Activated CD4-positive, alpha-beta T cell treated with anti-CD3 and anti-CD28 coated beads for 24 hours (primary cell): Measurements from ENCODE around the gene PFDN4.

Experiments used
- DNase-seq, 2 donors: peaks; one replicate each; pipeline ENCODE4 v3.0.0-alpha.2; 2020; ENCODE audit warnings: low read depth in 2 of 2

Gene PFDN4

DNA sequence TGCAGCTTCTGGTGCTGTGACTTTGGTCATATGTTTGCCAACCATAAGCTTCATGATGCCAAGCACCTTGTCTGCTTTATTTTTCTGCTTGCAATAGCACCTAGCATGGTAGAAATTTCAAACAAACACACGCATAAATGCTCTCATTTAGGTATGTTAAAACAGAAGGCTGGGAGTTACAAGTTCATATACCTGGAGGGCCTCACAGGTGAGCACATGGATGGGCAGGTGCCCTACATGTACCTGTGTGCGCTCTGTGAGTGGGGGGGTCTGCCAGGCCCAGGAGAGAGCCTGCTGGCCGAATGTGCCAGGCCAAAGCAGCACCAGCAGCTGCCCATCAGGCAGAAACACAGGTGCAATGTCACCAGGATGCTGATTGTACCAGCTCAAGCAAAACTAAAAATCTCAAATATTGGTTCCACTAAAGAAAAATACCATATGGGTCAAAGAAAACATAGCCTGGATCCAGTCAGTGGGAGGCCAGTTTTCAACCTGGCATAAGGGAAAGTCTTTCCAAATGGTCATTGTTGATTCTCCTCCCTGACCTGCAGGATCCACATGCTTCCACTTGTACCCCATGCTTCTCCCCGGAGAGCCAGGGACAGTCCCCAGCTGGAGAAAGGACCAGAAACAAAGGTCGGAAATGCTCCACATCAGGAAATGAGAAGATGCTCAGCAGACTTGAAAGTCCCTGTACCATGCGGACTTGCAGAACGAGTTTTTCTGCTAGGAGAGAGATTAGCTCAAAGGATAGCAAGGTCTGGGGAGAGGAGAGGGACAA, 7.2 kb upstream of the PFDN4 start:
- no peak for DNase-seq

DNA sequence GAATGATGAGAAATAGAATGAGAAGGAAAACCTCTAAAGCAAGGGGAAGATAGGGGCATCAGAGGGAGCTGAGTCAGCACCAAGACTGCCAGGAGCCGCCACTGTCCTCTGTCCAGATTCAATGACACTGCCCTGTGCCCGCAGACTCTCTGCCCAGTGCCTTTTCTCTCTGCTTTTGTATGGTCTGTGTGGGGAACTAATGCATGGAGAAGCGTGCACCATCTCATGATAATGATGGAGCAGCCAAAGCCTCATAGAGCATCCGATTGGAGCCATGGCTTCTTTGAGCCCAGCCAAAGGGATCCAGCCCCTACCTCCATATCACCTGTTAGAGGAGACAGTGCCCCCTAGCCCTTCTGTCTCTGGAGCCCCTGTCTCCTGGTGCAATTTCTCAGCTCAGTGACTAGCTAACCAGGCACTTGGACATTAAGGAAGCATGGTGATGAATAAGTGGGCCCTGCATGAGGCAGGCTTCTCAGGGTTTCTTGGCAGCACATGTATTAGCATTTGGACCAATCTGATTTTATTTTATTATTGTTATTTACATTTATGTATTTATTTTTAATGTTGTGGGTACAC, 6.5 kb upstream of the PFDN4 start:
- no peak for DNase-seq

DNA sequence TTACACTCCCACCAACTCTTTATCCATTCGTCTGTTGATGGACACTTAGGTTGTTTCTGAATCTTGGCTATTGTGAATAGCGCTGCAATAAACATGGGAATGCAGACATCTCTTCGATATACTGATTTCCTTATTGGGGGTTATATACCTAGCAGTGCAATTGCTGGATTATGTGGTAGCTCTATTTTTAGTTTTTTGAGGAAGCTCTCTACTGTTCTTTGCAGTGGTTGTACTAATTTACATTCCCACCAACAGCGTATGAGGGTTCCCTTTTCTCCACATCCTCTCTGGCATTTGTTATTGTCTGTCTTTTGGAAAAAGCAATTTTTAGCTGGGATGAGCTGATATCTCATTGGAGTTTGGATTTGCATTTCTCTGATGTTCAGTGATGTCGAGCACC, 4.6 kb upstream of the PFDN4 start:
- DNase-seq = no peak

DNA sequence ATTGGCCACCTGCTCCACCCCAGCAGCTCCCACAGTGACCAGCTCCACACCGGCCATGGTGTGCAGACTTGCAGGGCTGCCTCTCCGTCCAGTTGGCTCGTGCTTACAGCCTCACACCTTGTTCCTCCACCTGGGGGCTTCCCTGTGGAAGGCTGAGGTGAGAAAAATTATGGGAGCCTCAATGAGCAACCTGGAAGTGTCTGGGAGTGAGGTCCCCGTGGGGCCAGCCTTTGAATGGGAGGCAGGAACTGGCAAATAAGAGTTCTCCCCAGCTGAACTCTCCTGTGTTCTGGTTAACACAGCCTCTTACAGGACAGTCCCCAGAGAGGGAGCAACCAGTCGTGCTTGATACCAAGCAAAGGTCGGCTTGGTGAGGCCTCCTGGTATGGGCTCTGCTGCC, 3.8 kb upstream of the PFDN4 start:
- no peak for DNase-seq

DNA sequence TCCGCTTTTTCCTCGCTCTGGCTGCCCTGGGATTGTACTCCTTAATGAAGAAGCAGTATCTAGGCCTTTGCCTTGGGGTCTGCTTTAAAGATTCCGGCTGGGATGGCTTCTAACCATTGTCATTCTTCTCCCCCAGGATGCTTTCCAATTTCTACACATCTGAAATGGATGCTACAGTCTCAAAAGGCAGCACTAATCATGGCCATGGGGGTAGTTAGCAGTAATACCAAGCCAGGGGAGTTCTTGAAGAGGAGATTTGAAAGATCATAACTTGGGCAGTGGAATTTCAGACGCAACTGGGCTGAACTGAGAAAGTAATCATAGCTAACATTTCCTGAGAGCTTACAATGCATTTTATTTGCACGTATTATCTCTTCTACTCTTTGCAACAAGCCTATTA, 3.4 kb upstream of the PFDN4 start:
- no peak for DNase-seq

DNA sequence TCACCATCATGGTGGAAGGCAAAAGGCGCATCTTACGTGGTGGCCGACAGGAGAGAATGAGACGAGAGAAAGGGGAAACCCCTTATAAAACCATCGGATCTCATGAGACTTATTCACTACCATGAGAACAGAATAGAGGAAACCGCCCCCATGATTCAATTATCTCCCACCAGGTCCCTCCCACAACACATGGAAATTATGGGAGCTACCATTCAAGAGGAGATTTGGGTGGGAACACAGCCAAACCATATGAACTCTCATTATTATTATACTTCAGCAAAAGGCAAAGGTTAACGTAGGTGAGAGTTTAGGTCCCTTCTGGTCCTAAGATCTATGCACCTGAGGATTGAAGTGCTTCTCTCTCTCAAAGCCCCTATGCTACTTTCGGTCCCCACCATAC, 2.4 kb upstream of the PFDN4 start:
- no peak for DNase-seq

DNA sequence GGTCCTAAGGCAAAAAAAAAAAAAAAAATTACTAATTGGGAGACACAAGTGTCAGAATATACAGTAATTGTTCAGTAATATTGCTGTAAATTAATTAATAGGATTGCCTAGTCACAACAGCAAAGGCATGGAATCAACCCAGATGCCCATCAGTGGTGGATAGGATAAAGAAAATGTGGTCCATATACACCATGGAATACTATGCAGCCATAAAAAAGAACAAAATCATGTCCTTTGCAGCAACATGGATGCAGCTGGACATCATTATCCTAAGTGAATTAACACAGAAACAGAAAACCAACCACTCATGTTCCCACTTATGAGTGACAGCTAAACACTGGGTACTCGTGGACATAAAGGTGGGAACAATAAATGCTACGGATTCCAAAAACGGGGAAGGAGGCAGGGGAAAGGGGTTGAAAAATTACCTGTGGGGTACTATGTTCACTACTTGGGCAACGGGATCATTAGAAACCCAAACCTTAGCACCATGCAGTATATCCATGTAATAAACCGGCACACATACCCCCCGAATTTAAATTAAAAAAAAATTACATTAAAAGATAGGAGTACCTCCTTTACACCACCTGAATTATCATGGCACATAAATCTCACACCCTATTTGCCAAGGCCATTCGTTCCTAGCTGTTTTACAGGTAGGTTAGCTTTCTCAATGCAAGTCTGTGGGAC, 689 bp upstream of the PFDN4 start:
- DNase-seq = no peak

DNA sequence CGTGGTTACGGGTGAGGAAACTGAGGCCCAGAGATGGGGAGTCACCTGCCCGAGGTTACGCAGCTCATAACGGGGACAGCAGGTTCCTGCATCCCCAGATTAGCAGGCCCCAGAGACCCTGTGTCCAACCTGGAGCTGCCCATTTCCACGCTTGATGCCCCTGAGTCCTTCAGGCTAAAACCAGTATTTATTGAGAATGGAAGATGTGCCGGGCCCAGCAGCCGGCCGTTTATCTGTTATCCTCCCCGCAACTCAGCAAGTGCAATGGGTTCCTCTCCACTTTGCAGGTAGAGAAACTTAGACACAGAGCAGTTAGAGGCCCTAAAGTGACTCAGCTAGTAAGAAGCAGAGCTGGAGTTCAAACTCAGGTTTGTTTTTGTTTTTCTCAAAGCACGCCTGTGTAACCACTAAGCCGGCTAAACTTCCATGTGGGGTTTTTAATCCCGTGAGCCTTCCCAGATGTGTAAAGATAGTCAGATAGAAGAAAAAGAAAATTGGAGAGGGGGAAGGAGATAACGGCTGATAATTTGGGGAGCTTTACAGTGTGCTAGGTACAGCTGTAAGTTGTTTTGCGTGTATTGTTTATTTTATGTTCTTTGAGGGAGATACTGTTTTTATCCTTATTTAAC, 775 bp downstream of the PFDN4 start:
- no peak for DNase-seq

DNA sequence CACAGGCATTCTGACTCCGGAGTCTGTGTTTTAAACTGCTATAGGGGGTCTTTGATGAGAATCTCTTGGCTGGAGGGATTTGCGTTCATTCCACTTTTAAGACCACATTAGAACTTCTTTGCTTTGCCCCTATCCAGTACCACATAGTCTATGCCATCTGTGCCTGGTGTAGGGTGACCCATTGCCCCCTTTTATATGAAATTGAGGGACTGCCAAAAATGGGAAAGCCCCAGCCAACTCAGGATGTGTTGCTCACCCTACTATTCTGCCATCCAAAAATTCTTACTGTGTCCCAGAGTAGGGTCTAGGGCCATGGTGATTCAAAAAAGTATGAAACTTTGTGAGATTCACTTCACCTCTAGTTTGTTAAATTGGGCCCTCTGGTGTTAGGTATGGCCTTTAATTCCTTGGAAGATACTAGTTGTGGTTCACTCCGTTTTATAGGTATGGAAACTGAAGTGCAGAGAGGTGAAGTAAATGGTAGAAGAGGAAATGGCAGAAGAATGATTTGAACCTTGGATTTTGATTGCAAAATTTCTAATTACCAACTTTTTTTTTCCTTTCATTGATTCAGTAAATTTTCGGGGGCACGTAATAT, 1.4 kb downstream of the PFDN4 start:
- DNase-seq = no peak

DNA sequence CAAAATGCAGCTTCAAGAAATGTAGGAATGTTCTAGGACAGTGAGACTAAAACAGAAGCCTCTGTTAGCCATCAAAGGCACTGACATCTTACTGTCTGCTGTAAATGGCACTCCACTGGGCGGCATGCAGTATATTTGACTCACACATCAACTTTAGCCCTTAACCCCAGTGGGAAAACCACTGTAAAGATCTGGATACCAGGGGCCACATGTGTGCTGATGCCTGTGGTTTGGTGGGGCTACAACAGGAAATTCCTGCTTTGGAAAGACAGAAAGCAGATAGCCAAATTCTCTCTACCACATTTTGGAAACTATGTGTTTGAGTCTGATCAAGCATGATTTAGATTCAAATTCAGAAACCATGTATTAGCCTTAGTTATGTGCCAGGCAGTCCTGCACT, 4.3 kb downstream of the PFDN4 start:
- DNase-seq = no peak

DNA sequence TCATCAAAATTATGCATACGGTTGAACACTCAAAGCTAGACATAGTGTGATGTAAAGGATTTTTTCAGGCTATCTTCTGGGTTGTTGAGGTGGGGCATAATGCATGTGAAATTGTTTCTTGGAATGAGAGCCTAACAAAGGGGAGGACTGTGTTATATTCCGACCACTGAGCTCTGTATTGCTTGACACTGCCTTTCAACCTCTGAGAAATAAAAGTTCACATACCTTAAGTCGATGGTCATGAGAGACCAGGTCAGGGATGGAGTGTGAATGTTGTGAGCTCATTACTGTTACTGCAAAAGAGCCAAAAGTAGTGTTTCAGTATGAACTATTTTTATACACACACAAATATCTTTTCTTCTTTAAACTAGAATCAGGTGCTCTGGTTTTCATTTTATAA, 5.0 kb downstream of the PFDN4 start:
- no peak for DNase-seq

DNA sequence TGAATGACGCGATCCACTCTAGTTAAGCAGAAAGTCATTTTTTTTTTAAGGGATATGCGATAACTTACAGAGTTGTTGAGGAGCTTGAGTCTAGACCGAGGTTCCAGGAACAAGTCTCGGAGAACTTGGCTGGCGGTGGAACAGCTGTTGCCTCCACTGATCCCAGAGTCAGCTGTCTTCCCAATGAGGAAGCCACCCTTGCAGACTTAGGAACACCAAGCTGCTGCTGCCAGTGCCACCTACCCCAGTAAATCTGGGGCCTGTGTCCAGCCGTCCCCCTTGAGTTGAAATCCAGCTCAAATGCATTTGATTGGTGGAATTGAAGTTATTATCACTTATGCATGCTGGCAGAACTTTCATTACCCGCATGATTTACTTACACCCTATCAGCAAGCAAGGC, 6.7 kb downstream of the PFDN4 start:
- no peak for DNase-seq

DNA sequence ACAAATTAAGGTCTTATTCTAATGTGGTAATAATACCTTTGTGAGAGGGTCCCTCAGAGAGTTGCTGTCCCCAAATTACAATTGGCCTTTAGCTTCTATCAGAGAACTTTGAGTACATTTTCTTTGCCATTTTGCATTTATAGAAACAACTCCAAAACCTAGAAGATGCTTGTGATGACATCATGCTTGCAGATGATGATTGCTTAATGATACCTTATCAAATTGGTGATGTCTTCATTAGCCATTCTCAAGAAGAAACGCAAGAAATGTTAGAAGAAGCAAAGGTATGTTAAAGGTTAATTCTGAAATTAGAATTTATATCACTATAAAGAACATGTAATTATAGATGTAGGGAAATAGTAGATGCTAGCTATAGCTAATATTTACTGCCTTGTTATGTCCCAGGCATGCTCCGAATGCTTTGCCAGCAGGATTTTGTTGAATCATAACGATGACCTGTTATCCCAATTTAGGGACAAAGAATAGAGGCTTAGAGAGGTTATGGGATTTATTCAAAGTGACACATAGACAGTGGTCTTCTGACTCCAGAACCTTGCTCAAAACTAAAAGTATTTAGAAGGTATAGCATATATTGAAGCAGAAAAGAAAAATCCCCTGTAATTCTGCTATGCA, 7.4 kb downstream of the PFDN4 start:
- DNase-seq = no peak

DNA sequence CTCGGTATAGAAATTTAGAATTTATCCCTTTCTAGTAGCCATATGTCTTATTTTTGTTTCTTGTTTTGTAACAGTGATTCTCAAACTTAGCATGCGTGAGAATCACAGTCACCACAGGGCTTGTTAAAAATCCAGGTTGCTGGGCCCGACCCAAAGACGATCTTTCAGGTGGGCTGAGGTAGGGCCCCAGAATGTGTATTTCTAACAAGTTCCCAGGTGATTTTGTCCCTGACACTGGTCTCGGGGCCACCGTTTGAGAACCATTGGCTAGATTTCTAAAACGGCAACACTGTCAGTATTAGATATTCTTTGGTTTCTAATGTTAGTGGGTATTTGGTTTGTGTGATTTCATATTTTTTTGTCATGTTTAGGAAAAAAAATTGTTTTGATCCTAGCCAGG, 9.9 kb downstream of the PFDN4 start:
- DNase-seq = no peak

DNA sequence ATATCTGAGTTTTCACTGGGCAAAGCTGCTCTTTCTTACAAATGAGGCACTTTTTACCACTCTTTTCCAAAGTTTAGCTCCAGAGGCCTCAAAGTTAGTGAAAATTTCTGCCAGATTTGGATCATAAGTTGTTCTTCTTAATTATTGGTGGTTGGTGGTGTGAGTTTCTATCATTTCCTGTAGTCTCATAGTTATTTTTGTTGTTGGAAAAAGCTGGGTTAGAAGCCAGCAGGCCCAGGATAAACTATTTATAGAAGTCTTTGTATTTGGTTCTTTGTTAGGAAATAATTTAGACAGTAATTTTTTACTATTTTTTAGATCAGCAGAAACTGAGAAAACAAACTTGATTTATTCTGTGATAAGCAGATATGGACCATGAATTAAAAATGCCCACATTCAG, 10.6 kb downstream of the PFDN4 start:
- DNase-seq = no peak

DNA sequence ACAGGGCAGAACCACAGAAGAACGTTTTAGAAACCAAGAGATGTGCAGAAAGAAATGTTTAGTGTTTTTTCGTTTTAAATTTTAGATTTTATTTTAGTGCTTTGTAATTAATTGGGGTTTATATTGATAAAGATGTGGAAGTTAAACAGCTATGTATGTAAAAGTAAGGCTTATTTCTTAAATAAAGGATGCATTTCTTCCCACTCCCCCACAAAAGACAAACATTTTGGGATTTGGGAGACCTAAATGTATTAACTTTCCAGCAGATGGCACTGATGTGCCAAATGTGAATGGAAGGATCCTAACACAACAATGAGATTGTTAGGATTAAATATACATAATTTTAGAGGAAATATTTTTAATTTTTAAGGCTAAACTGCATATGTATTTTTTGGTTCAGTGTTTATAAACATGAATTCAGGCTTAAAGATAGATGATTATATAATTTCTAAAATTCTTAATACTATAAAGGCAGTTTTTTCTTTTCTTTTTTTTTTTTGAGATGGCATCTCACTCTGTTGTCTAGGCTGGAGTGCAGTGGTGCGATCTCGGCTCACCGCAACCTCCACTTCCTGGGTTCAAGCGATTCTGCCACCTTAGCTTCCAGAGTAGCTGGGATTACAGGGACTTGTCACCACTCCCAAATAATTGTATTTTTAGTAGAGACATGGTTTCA, 12.0 kb downstream of the PFDN4 start:
- DNase-seq = no peak

DNA sequence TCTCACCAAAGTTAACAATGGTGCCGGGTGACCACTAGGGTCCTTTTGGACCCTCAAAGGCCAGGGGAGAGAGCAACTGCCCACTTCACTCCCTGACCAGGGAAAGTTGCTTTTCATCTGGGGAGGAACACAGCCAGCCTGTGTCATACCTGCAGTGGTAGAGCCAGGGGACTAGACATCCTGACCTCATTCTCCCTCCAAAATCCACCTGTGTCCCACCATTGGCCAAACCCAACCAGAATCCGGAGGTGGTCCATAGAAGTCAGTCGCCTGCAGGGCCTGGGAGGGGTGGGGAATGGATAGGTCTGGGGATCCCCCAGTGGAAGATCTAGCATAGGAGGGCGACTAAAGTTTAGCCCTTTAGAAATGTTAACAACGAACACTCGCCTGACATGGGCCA, 12.8 kb downstream of the PFDN4 start:
- DNase-seq = no peak

DNA sequence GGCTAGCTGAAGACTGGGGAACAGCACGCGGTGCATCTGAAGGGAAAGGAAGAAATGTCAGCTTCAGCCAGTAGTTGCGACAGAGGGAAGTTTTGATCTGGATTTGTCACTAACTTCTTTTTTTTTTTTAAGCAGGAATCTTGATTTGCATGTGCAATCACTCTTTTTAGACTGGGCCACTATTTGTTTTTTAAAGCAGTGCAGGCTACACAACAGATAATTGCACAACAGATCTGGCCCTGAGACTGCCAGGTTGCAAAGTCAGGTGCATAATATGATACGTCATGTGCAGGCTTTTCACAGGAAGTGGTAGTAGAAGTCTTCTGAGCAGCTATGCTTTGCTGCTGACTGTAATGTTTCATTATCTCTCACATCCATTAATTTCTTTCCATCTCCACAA, 13.5 kb downstream of the PFDN4 start:
- DNase-seq = no peak

DNA sequence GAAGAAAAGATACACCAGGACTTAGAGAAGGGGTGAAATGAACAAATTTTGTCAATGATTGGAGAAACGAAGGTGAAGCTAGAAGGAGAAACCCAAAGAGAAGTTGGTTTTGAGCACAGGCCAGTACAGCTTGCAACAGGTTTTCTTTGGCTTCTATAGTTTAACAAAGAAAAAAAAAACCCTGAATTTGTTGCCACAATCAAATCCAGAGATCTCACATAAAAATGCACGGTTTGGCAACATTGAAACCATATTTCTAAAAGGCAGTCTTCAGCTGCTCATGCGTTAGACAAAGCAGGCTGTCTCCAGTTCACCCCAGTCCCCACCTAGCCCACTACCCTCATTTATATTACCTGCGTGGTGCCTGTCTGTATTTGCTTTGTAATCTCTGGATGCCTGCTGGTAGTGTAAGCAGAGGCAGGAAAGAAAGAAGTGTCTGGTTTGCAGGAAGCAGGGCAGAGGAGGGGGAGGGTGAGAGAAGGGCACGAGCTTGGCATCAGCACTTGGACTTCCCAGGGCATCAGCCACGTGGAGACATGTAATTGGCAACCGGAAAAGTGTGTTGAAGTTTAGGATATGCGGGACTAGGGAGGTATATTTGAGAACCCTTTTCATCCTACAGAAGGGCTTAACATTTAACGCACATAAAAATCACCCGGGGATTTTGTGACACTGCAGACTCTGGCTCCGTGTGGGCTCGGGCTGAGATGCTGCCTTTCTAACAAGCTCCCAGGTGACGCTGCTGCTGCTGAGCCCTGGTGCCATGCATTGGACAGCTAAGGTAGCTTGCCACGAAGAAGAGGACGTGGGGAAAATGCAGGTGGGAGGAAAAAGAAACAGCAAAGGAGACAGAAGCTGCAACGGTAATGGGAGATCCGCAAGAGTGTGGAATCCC, 14.4 kb downstream of the PFDN4 start:
- no peak for DNase-seq

DNA sequence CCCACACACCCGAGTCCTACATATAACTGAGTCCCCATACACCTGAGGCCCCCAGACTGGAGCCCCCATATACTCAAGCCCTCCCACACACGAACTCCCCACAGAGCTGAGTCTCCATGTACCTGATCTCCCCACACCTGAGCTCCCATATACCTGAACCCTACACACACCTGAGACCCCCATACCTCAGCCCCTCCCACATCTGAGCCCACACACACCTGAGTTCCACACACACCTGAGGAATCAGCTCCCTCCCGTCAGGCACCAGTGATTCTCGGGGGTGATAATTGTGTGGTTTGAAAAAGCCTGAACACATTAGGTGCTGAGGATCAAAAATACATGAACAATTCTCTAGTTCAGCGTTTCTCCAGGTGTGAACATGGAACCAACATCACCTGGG, 15.4 kb downstream of the PFDN4 start:
- DNase-seq = no peak
